WI38 (cell line): ENCODE measurements around the gene IMPACT.

Source experiments
- H3K4me3 ChIP-seq: 2 replicates; pipeline ENCODE4 v1.5.1; 2011; ENCODE audit warnings: low read depth, mild to moderate bottlenecking, control low read depth, low read length
- TF ChIP-seq, protein P1 (sequence below): IDR thresholded peaks from 2 replicates; pipeline ENCODE4 v1.5.1; 2012; ENCODE audit warnings: low read depth, mild to moderate bottlenecking, control low read depth, low read length

Gene IMPACT

DNA sequence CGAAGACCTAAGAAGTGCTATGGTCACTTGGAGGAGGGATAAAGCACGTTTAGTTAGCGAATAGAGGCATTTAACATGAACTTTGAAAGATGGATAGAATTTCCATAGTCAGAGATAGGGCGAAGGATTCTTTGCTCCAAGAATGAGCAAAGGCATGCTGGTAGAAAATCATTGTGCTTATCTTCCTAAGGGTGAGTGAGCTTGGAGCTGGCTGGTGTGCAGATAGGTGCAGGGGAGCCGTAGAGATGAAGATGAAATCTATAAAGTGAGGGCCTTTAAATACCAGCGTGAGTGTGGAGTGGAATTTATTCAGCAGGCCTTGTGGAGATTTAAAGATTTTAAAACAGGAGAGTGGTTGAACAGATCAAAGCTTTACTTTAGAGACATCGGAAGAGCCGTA lies 35.5 kb downstream of the IMPACT start:
- H3K4me3 ChIP-seq, result no peak overlapping the region
- TF ChIP-seq, protein P1, sequence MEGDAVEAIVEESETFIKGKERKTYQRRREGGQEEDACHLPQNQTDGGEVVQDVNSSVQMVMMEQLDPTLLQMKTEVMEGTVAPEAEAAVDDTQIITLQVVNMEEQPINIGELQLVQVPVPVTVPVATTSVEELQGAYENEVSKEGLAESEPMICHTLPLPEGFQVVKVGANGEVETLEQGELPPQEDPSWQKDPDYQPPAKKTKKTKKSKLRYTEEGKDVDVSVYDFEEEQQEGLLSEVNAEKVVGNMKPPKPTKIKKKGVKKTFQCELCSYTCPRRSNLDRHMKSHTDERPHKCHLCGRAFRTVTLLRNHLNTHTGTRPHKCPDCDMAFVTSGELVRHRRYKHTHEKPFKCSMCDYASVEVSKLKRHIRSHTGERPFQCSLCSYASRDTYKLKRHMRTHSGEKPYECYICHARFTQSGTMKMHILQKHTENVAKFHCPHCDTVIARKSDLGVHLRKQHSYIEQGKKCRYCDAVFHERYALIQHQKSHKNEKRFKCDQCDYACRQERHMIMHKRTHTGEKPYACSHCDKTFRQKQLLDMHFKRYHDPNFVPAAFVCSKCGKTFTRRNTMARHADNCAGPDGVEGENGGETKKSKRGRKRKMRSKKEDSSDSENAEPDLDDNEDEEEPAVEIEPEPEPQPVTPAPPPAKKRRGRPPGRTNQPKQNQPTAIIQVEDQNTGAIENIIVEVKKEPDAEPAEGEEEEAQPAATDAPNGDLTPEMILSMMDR, result no peak

DNA sequence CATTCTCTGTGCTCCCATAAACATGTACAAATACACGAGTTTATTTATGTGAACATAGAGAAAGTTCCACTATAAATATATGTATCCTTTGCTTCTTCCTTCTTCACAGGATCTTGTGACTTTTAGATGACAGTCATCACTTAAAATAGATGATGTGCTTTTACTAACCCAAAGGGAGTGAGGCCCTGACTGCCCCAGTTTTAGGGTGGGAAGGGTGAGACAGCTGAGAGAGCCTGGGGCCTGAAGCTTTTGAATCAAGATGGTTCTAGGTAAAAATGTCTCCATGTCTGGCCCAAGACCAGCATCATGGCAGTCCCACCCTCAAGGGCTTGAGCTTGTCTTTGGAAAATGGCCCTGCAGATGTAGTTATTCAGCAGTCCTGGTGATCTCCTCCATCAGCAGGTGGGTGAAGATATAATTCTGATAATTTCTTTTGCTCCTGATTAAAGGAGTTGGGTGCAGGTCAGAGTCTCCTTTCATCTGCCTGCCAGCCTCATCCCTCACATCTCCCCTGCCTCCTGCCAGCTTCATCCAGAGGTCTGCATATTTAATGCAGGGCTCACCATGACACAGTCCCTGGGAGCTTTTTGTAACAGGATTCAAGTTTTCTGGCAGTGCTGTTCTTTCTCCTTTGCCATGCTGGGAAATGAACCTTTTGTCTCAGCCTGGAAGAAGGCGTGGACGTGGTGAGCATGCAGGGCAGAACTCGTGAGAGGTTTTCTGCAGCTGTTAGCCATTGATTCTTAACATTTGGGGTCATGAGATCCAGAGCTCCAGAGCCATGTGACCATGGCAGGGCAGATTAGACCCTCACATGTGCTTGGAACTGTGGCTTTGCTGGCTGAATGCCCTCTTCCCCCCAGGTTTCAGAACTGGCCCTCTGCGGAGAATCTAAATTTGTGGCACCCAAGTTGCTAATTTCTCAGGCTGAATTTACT lies 36.6 kb downstream of the IMPACT start:
- H3K4me3 ChIP-seq, result no peak overlapping the region
- TF ChIP-seq, protein P1, result no peak

DNA sequence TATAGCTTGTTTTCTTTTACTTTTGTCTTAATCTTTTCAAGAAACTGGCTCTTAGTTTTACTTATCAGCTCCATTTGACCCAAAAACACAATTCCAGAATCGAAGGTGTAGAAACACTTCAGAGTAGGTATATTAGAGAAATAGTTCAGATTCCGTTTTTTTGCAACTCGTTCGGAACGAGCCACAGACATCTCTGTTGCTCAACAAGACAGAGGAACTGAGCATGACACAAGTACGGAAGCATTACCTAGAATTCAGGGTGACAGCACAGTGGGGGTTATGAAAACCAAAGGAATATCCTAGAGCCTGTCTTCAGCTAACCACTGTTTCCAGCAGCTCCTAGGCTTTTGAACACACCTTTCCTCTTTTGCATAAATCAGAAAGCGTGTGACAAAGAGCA lies 39.0 kb downstream of the IMPACT start:
- TF ChIP-seq, protein P1, result no peak
- no peak overlapping the region for H3K4me3 ChIP-seq

DNA sequence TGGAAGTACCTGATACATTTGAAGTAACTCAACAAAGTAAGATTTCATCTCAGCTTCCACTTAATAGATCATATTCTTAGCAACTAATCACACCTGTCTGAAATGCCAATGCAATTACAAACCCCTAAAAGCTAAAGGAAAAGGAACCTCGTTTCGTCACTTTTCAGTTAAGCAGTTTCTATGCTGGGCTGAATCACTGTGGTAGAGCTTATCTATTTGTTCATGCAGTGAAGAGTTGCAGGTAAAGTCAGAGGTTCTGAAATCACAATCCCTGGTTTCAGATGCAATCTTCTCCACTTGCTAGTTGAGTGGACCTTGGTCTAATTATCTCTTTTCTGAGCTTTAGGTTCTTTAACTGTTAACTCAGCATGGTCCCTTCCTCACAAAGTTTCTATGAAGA lies 40.3 kb downstream of the IMPACT start:
- TF ChIP-seq, protein P1, result no peak
- no peak overlapping the region for H3K4me3 ChIP-seq

DNA sequence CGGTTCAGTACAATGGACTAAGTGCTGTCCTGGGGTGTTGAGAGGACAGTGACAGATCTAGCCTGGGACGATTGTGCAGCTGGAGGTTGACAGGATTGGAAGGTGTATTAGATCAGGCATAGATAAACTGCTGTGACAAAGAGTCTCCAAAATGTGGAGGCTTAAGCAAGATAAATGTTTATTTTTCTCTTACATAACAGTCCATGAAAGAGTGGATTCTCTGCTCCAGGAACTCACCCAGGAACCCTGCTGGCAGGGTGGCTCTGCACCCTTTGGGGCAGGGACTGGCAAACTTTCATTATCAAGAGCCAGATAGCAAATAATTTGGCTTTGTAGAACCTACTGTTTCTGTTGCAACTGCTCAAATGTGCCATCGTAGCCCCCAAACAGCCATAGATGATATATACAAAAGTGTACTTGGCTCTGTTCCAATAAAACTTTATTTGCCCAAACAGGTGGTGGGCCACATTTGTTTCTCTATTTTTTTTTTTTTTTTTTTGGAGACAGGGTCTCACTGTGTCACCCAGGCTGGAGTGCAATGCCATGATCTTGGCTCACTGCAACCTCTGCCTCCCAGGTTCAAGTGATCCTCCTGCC lies 43.6 kb downstream of the IMPACT start:
- H3K4me3 ChIP-seq, result no peak overlapping the region
- TF ChIP-seq, protein P1, result no peak

DNA sequence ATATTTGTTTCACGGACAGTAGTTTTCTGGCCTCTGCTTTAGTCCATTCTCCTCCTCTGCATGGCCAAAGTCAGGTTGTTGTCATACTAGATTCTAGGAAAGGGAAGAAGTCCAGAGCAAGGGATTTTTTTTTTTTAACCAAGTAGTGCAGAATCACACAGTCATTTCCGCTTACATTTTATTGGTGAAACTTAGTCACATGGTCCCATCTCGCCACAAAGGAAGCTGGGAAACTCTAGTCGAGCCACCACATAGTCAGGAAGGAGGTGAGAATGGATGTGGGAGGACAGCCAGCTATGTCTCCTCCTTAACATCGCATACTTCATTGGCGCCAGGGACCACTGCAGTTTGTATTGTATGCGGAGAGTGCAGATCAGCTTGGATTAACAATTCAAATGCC lies 44.3 kb downstream of the IMPACT start:
- no peak overlapping the region for H3K4me3 ChIP-seq
- TF ChIP-seq, protein P1, result no peak

DNA sequence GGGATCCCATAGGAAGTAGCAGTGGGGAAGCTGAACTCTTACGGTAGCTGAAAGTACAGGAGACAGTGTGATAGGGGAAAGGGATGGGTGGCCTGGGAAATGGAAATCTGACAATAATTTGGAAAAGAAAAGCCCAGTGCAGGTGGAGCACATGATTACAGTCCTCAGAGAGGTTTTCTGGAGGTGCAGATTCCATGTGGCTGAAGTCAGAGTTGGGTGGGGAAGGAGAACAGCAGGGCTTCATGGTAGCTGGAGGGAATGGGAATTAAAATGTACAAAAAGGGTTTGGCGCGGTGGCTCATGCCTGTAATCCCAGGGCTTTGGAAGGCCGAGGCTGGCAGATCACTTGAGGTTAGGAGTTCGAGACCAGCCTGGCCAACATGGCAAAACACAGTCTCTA lies 46.1 kb downstream of the IMPACT start:
- TF ChIP-seq, protein P1, result no peak
- H3K4me3 ChIP-seq, result no peak overlapping the region
